DND-41 (cell line): Measurements from ENCODE around the gene NCAM2.
"Not testable (repeated sequence)": the region's sequence is repeated elsewhere in the genome, so short reads cannot be mapped to it uniquely, and the experiment has no call there.

Source experiments
- ATAC-seq: fragments of 200-7000 bp; cut with Tn5 transposase; 3 replicates; pipeline ENCODE4 v1.9.1; 2021; ENCODE audit warnings: low read depth; ENCODE audit not compliant: insufficient read depth
- DNase-seq: peaks from one replicate; pipeline ENCODE4 v3.0.0-alpha.2; 2020
- H2AFZ ChIP-seq: 2 replicates; pipeline ENCODE4 v1.6.0; 2012; ENCODE audit warnings: low read depth, low read length
- H3K27ac ChIP-seq: 2 replicates; pipeline ENCODE4 v1.5.1; 2012; ENCODE audit warnings: low read length, inconsistent platforms
- H3K27me3 ChIP-seq: fragments of 200-600 bp; sonication (generic); 2 replicates; pipeline ENCODE4 v1.6.0; 2012; ENCODE audit warnings: low read length, mild to moderate bottlenecking, inconsistent platforms; ENCODE audit not compliant: insufficient read depth, poor library complexity
- H3K36me3 ChIP-seq: 2 replicates; pipeline ENCODE4 v1.5.1; 2012; ENCODE audit warnings: low read length, inconsistent platforms; ENCODE audit not compliant: insufficient read depth
- H3K4me1 ChIP-seq: 2 replicates; pipeline ENCODE4 v1.5.1; 2012; ENCODE audit warnings: mild to moderate bottlenecking, low read length; ENCODE audit not compliant: insufficient read depth
- H3K4me2 ChIP-seq: 2 replicates; pipeline ENCODE4 v1.6.0; 2012; ENCODE audit warnings: mild to moderate bottlenecking, moderate library complexity, low read length, inconsistent platforms; ENCODE audit not compliant: insufficient read depth
- H3K4me3 ChIP-seq, 2 experiments: fragments of 200-600 bp in 1 of 2; shearing (Covaris generic) in 1 of 2; 2 replicates each; pipeline ENCODE4 v1.5.1; 2012 to 2016; ENCODE audit warnings: inconsistent platforms in 2 of 2, low read length in 2 of 2, mild to moderate bottlenecking in 2 of 2, low read depth in 1 of 2, moderate library complexity in 1 of 2
- H3K79me2 ChIP-seq: 2 replicates; pipeline ENCODE4 v1.6.0; 2012; ENCODE audit warnings: low read length, inconsistent platforms; ENCODE audit not compliant: insufficient read depth
- H3K9ac ChIP-seq: 2 replicates; pipeline ENCODE4 v1.6.0; 2012; ENCODE audit warnings: low read depth, mild to moderate bottlenecking, inconsistent platforms, low read length, moderate library complexity
- H3K9me3 ChIP-seq: 2 replicates; pipeline ENCODE4 v1.5.1; 2012; ENCODE audit warnings: low read length, moderate library complexity, mild to moderate bottlenecking, inconsistent platforms; ENCODE audit not compliant: insufficient read depth, severe bottlenecking
- H4K20me1 ChIP-seq: 2 replicates; pipeline ENCODE4 v1.6.0; 2012; ENCODE audit warnings: low read length; ENCODE audit not compliant: insufficient read depth
- EZH2 ChIP-seq: IDR thresholded peaks from 3 replicates; pipeline ENCODE4 v1.6.1; 2012; ENCODE audit warnings: borderline replicate concordance, low read depth, mild to moderate bottlenecking, moderate library complexity, low read length, inconsistent platforms; ENCODE audit not compliant: severe bottlenecking
- TF ChIP-seq, protein P1 (sequence below): IDR thresholded peaks from 2 replicates; pipeline ENCODE4 v1.5.1; 2012; ENCODE audit warnings: borderline replicate concordance, low read length, moderate library complexity, mild to moderate bottlenecking; ENCODE audit not compliant: poor library complexity, severe bottlenecking; ENCODE audit errors: extremely low read depth

Gene NCAM2

DNA sequence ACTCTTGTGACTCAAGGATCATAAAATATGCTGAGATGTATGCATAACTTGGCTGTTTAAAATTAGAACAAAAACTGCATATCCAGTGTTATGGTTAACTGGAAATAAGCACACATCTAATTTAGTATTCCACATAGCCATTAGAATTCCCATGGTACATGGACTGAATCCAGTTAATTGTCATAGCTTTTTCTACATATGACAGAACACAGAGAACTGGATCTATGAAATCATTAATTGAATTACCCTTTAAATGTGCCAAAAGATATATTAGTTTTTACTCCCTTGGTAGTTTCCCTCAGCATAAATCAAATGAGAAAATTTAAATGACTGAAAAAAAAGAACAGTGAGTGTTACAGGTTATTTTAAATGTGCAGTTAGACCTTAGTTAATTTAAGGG lies 395.9 kb downstream of the NCAM2 start:
- Histone ChIP-seq H3K36me3 (no peaks in the 10 kb centered on the region), H3K27me3 (no peaks in the 10 kb centered on the region), H3K79me2 (no peaks in the 10 kb centered on the region), H4K20me1 (no peaks in the 10 kb centered on the region), H3K27ac (no peak overlapping the region), H3K9ac (no peak overlapping the region), H2AFZ (no peak overlapping the region), H3K9me3 (peaks cover 31% of the 10 kb centered on the region), H3K4me1 (no peaks in the 10 kb centered on the region), H3K4me3 (no peak overlapping the region), H3K4me2 (no peak overlapping the region)
- DNase-seq (no peak), ATAC-seq (no peak)
- TF ChIP-seq, protein P1, sequence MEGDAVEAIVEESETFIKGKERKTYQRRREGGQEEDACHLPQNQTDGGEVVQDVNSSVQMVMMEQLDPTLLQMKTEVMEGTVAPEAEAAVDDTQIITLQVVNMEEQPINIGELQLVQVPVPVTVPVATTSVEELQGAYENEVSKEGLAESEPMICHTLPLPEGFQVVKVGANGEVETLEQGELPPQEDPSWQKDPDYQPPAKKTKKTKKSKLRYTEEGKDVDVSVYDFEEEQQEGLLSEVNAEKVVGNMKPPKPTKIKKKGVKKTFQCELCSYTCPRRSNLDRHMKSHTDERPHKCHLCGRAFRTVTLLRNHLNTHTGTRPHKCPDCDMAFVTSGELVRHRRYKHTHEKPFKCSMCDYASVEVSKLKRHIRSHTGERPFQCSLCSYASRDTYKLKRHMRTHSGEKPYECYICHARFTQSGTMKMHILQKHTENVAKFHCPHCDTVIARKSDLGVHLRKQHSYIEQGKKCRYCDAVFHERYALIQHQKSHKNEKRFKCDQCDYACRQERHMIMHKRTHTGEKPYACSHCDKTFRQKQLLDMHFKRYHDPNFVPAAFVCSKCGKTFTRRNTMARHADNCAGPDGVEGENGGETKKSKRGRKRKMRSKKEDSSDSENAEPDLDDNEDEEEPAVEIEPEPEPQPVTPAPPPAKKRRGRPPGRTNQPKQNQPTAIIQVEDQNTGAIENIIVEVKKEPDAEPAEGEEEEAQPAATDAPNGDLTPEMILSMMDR: no peak
- TF ChIP-seq EZH2: no peak

DNA sequence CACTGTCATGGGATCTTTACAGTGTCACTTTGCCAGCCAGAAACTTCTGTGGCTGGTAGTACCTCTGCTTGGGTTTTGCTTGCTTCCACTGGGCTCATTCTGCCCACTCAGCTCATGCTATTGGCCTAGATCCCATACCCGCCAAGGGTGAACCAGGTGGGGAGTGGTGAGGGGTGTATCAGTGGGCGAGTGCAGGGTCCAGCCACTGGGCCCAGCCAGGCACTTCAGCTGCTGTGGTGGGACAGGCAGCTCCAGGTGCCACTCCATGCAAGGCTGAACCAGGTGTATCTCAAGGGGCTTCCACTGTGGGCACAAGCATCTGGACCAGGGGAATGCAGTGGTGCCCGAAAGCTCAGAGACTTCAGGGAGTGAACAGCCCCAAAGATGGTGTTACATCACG lies 398.2 kb downstream of the NCAM2 start:
- TF ChIP-seq, protein P1: no peak
- TF ChIP-seq EZH2: no peak
- Histone ChIP-seq H3K27ac (no peak overlapping the region), H3K79me2 (no peaks in the 10 kb centered on the region), H3K4me3 (no peak overlapping the region), H3K27me3 (no peaks in the 10 kb centered on the region), H3K9ac (no peak overlapping the region), H3K4me1 (no peaks in the 10 kb centered on the region), H4K20me1 (no peaks in the 10 kb centered on the region), H3K4me2 (no peak overlapping the region), H3K36me3 (no peaks in the 10 kb centered on the region), H3K9me3 (peaks cover 30% of the 10 kb centered on the region), H2AFZ (no peak overlapping the region)
- ATAC-seq (no peak), DNase-seq (peak; percentile 13)

DNA sequence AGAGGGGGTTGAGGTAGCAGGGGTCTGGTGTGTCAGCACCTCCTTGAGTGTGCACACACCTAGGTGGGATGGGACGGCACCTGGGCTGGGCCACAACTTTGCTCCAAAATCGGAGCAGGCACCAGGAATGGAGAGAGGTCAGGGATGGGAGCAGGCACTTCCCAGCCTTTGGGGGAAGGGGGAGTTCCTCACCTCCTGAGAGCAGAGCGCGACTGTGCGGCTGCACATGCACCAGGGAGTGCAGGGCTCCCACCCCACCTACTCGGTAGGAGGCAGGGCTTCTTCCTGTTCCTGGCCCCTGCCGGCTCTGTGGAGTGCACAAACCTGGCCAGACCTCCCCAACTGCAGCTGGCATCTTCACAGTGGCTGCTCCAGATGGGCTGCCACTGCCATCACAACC lies 399.3 kb downstream of the NCAM2 start:
- DNase-seq (no peak), ATAC-seq (no peak)
- H2AFZ ChIP-seq: no peak overlapping the region
- no peaks in the 10 kb centered on the region for H3K4me1 ChIP-seq
- 0 out of 4 replicates have a peak overlapping the region, but pooled peaks of 1 of the 2 experiments have one; percentile 9 for H3K4me3 ChIP-seq
- no peak overlapping the region for H3K4me2 ChIP-seq
- H3K27ac ChIP-seq: no peak overlapping the region
- no peaks in the 10 kb centered on the region for H4K20me1 ChIP-seq
- H3K27me3 ChIP-seq: no peaks in the 10 kb centered on the region
- H3K36me3 ChIP-seq: no peaks in the 10 kb centered on the region
- no peak overlapping the region for H3K9ac ChIP-seq
- TF ChIP-seq, protein P1: no peak
- TF ChIP-seq EZH2: no peak
- no peaks in the 10 kb centered on the region for H3K79me2 ChIP-seq
- peaks cover 33% of the 10 kb centered on the region for H3K9me3 ChIP-seq

DNA sequence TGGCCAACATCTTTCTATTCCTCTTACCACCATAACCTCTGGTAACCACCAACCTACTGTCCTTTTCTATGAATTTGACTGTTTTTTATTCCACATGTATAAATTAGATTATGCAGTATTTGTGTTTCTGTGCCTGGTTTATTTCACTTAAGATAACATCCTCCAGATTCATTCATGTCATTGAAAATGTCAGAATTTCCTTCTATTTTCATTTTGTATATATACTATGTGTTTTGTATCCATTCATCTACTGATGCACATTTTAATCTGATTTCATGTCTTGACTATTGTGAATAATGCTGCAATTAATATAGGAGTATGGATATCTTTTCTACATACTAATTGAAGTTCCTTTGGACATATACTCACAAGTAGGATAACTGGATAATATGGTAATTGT lies 403.2 kb downstream of the NCAM2 start:
- H3K9ac ChIP-seq: no peak overlapping the region
- TF ChIP-seq, protein P1: no peak
- TF ChIP-seq EZH2: no peak
- no peaks in the 10 kb centered on the region for H3K27me3 ChIP-seq
- no peak overlapping the region for H2AFZ ChIP-seq
- H3K79me2 ChIP-seq: no peaks in the 10 kb centered on the region
- H3K9me3 ChIP-seq: peaks cover 30% of the 10 kb centered on the region
- DNase-seq: no peak
- no peak overlapping the region for H3K4me2 ChIP-seq
- H3K36me3 ChIP-seq: no peaks in the 10 kb centered on the region
- no peak overlapping the region for H3K27ac ChIP-seq
- ATAC-seq: no peak
- H4K20me1 ChIP-seq: no peaks in the 10 kb centered on the region
- no peak overlapping the region for H3K4me3 ChIP-seq
- no peaks in the 10 kb centered on the region for H3K4me1 ChIP-seq

DNA sequence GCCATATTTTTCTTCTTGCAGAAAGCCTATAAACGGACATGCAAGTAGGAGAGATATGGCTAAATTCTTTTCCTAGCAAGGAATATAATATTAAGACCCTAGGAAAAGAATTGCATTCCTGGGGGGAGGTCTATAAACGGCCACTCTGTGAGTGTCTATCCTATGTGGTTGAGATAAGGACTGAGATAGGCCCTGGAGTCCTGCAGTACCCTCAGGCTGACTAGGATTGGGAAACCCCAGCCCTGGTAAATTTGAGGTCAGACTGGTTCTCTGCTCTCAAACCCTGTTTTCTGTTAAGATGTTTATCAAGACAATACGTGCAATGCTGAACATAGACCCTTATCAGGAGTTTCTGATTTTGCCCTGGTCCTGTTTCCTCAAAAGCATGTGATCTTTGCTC lies 404.0 kb downstream of the NCAM2 start:
- not testable (repeated sequence) for H3K4me3 ChIP-seq, H3K79me2 ChIP-seq, H3K27ac ChIP-seq, H3K4me2 ChIP-seq, H2AFZ ChIP-seq, H3K27me3 ChIP-seq, H3K9ac ChIP-seq, H3K4me1 ChIP-seq, H3K36me3 ChIP-seq, H4K20me1 ChIP-seq, ATAC-seq
- peak; percentile 9 for DNase-seq
- peaks cover 22% of the 10 kb centered on the region for H3K9me3 ChIP-seq
